ENCODE results near the gene PLCD3.

- TF ChIP-seq POLR2AphosphoS5 (IDR thresholded peaks at IDR 0.05; ENCODE audit: low read depth, low read length) (peak; percentile 62; the same call in 1 of the 2 replicates), REST (IDR thresholded peaks at IDR 0.05; ENCODE audit: insufficient read depth in 1 of 2, low read depth in 2 of 2, low read length in 2 of 2) (peak in 1 of 2 experiments; percentile 32; a peak in 1 of 4 replicates), TAF1 (IDR thresholded peaks at IDR 0.05; ENCODE audit: borderline replicate concordance, insufficient read depth, low read length) (peak; percentile 70)
These were observed 14.7 kb upstream of the PLCD3 start for GRCh38 chr17:45146890-45147580.

Measured in PFSK-1 (cell line).